Endothelial cell of umbilical vein (primary cell): ENCODE results near the gene R3HCC1L. TPM values are rescaled to one million over a fixed set of nuclear protein-coding genes. Genes with fewer than 3 reads are reported as not detected.

Experiments used
- BruUV-seq: library from RNA; stranded (reverse); fragments of 400-500 nt; replicated peaks from 2 replicates; lab custom pipeline; 2021; lab: Mats Ljungman, UMichigan
- CTCF ChIA-PET: fragments of 300-600, 350-600 bp; sonication (Branson Sonifier 250); formaldehyde crosslinking; loops from one replicate; lab custom pipeline; 2021; ENCODE audit warnings: antibody characterized with exemption, inconsistent platforms; lab: Charles Lee
- POLR2A ChIA-PET: fragments of 300-600, 350-600 bp; sonication (Branson Sonifier 250); formaldehyde crosslinking; loops from one replicate; lab custom pipeline; 2021; ENCODE audit warnings: antibody characterized with exemption, inconsistent platforms; lab: Charles Lee
- DNase-seq: peaks from one replicate; pipeline ENCODE4 v3.0.0-alpha.2; 2011; ENCODE audit warnings: low read depth, low spot score
- FAIRE-seq: peaks from 2 replicates; lab custom pipeline; 2011; peaks lifted over from hg19 to GRCh38; lab: Jason Lieb, UNC
- H2AFZ ChIP-seq: 2 replicates; pipeline ENCODE4 v1.6.0; 2012; ENCODE audit warnings: low read depth, low read length, control low read depth, inconsistent platforms
- H3K27ac ChIP-seq: 2 replicates; pipeline ENCODE4 v1.5.1; 2011; ENCODE audit warnings: low read depth, mild to moderate bottlenecking, control low read depth, low read length, moderate library complexity; ENCODE audit not compliant: insufficient read depth
- H3K27me3 ChIP-seq, 2 experiments: 2 replicates each; pipeline versions ENCODE4 v1.6.0 to v1.6.1; 2011; ENCODE audit warnings: low read length in 2 of 2, mixed read lengths in 1 of 2; ENCODE audit not compliant: control insufficient read depth in 2 of 2, insufficient read depth in 2 of 2
- H3K36me3 ChIP-seq, 2 experiments: 2 replicates in 1 of 2; 3 replicates in 1 of 2; pipeline ENCODE4 v1.5.1; 2011; ENCODE audit warnings: low read length in 2 of 2, mild to moderate bottlenecking in 1 of 2, moderate library complexity in 1 of 2; ENCODE audit not compliant: control insufficient read depth in 2 of 2, insufficient read depth in 2 of 2; ENCODE audit errors: extremely low read depth in 1 of 2
- H3K4me1 ChIP-seq: 3 replicates; pipeline ENCODE4 v1.5.1; 2011; ENCODE audit warnings: mild to moderate bottlenecking, low read length; ENCODE audit not compliant: control insufficient read depth, insufficient read depth; ENCODE audit errors: extremely low read depth
- H3K4me2 ChIP-seq: 2 replicates; pipeline ENCODE4 v1.6.1; 2011; ENCODE audit warnings: low read length, control low read depth, mixed read lengths; ENCODE audit not compliant: insufficient read depth
- H3K4me3 ChIP-seq, 3 experiments: fragments of 200-600 bp in 1 of 3; sonication (generic), shearing (Covaris generic) in 1 of 3; replicated peaks in 1 of 3; 2 replicates each; pipeline ENCODE4 v1.5.1; 2011 to 2016; ENCODE audit warnings: control low read depth in 3 of 3, low read length in 3 of 3, mild to moderate bottlenecking in 2 of 3, inconsistent platforms in 1 of 3, low read depth in 1 of 3, moderate library complexity in 1 of 3; ENCODE audit not compliant: insufficient read depth in 1 of 3
- H3K79me2 ChIP-seq: 2 replicates; pipeline ENCODE4 v1.6.0; 2012; ENCODE audit warnings: low read length, inconsistent platforms; ENCODE audit not compliant: control insufficient read depth, insufficient read depth
- H3K9ac ChIP-seq: replicated peaks from 2 replicates; pipeline ENCODE3; 2011; ENCODE audit warnings: low read length, control low read depth; ENCODE audit not compliant: insufficient read depth; ENCODE audit errors: extremely low read depth
- H3K9me1 ChIP-seq: replicated peaks from 3 replicates; pipeline ENCODE4 v1.6.0; 2011; ENCODE audit warnings: mild to moderate bottlenecking, low read length; ENCODE audit not compliant: control insufficient read depth, insufficient read depth; ENCODE audit errors: extremely low read depth
- H3K9me3 ChIP-seq: replicated peaks from 2 replicates; pipeline ENCODE4 v1.5.1; 2012; ENCODE audit warnings: low read length, inconsistent platforms; ENCODE audit not compliant: control insufficient read depth, insufficient read depth
- H4K20me1 ChIP-seq: replicated peaks from 2 replicates; pipeline ENCODE3; 2011; ENCODE audit warnings: mild to moderate bottlenecking, low read length; ENCODE audit not compliant: control insufficient read depth, insufficient read depth; ENCODE audit errors: extremely low read depth
- EZH2 ChIP-seq: IDR thresholded peaks from 2 replicates; pipeline ENCODE4 v1.6.1; 2012; ENCODE audit warnings: borderline replicate concordance, low read depth, mild to moderate bottlenecking, moderate library complexity, low read length, inconsistent platforms; ENCODE audit not compliant: severe bottlenecking
- FOS ChIP-seq: IDR thresholded peaks from 2 replicates; pipeline ENCODE4 v1.6.1; 2011; ENCODE audit warnings: mild to moderate bottlenecking, low read length, moderate library complexity, borderline replicate concordance; ENCODE audit not compliant: insufficient read depth
- GATA2 ChIP-seq: IDR thresholded peaks from 2 replicates; pipeline ENCODE4 v1.7.0; 2011; ENCODE audit warnings: low read depth, mild to moderate bottlenecking, moderate library complexity, mixed read lengths, low read length; ENCODE audit not compliant: insufficient read length, insufficient read depth
- JUN ChIP-seq: IDR thresholded peaks from 2 replicates; pipeline ENCODE4 v1.6.1; 2011; ENCODE audit warnings: borderline replicate concordance, low read depth; ENCODE audit not compliant: insufficient read length, insufficient read depth
- MYC ChIP-seq: IDR thresholded peaks from one replicate; pipeline ENCODE4 v1.6.1; 2011; ENCODE audit warnings: mild to moderate bottlenecking, low read depth, low read length
- POLR2A ChIP-seq: IDR thresholded peaks from 2 replicates; pipeline ENCODE4 v1.6.1; 2012; ENCODE audit warnings: low read depth, mild to moderate bottlenecking, control low read depth, low read length
- POLR2AphosphoS5 ChIP-seq: IDR thresholded peaks from 2 replicates; pipeline ENCODE4 v1.6.1; 2012; ENCODE audit warnings: low read depth, mild to moderate bottlenecking, control low read depth, low read length, moderate library complexity; ENCODE audit not compliant: insufficient read depth
- dilution Hi-C: fragments of 300-500 bp; cut with MboI; formaldehyde crosslinking; loops from one replicate; pipeline ENCODE4 v1.15.0; 2019; ENCODE audit warnings: low sequenced_read_pairs; ENCODE audit not compliant: extremely low pct_ligation_motif_present
- intact Hi-C: fragments of 100-400 bp; cut with micrococcal nuclease; formaldehyde crosslinking; loops from one replicate; pipeline ENCODE4 v1.10.0; 2022
- polyA plus RNA-seq, 4 experiments: library from polyadenylated mRNA; depleted of rRNA in 3 of 4; stranded (reverse) in 3 of 4; unstranded in 1 of 4; fragments of >200 nt; gene quantifications; 2 replicates each; pipeline versions ENCODE4 v1.2.1 to v1.2.3, GENCODE V29; 2011 to 2012; ENCODE audit warnings: missing spikeins in 1 of 4
- total RNA-seq: library from RNA; stranded (reverse); gene quantifications from 2 replicates; pipeline ENCODE4 v1.2.3, GENCODE V29; 2021
- TF ChIP-seq, protein P1 (sequence below), 2 donors: IDR thresholded peaks; 1 replicate in 1 of 2; 2 replicates in 1 of 2; pipeline ENCODE4 v1.5.1; 2011; ENCODE audit warnings: low read length in 2 of 2, mild to moderate bottlenecking in 2 of 2, moderate library complexity in 2 of 2, control low read depth in 1 of 2, inconsistent platforms in 1 of 2, low read depth in 1 of 2; ENCODE audit not compliant: insufficient read depth in 1 of 2; ENCODE audit errors: extremely low read depth in 1 of 2
- TF ChIP-seq, protein P2 (sequence below): IDR thresholded peaks from 2 replicates; pipeline ENCODE4 v1.6.1; 2011; ENCODE audit not compliant: insufficient read depth, insufficient read length

Gene R3HCC1L
- total and polyA plus RNA-seq, 2 donors (not counting 3 experiments of a cell fraction or from before 2014, with no cell fraction given): 6.3 to 12.4 TPM

DNA sequence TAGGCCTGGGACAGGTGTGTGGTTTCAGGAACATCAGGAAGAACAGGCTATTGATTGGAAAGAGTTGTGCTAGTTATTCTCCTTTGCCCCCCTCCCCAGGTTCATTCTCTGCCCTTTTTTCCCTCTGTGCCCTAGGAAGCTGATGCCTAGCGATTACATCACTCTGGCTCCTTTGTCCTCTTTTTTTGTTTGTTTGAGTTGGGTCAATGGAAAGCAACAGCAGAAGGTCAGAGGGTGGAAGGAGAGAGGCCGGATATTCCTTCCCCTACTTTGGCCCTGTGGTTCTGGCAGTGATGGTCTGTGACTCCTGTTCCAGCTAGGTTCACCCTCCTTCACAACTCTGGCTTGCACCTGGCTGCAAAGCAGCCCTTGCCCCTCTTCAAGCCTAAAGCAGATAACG lies 114.7 kb downstream of the R3HCC1L start:
- no peak overlapping the region for H3K27ac ChIP-seq
- no peaks in the 10 kb centered on the region for H3K4me1 ChIP-seq
- H3K9me3 ChIP-seq: no peaks in the 10 kb centered on the region
- no peaks in the 10 kb centered on the region for H4K20me1 ChIP-seq
- H3K36me3 ChIP-seq: peaks cover 2 to 4% of the 10 kb centered on the region in 2 experiments
- dilution Hi-C loops (no loop called here), intact Hi-C loops (no loop called here)
- no peaks in the 10 kb centered on the region for H3K9me1 ChIP-seq
- H3K4me3 ChIP-seq: no peak overlapping the region
- BruUV-seq: no TSS peak
- TF ChIP-seq, protein P1, sequence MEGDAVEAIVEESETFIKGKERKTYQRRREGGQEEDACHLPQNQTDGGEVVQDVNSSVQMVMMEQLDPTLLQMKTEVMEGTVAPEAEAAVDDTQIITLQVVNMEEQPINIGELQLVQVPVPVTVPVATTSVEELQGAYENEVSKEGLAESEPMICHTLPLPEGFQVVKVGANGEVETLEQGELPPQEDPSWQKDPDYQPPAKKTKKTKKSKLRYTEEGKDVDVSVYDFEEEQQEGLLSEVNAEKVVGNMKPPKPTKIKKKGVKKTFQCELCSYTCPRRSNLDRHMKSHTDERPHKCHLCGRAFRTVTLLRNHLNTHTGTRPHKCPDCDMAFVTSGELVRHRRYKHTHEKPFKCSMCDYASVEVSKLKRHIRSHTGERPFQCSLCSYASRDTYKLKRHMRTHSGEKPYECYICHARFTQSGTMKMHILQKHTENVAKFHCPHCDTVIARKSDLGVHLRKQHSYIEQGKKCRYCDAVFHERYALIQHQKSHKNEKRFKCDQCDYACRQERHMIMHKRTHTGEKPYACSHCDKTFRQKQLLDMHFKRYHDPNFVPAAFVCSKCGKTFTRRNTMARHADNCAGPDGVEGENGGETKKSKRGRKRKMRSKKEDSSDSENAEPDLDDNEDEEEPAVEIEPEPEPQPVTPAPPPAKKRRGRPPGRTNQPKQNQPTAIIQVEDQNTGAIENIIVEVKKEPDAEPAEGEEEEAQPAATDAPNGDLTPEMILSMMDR (IDR thresholded peaks at IDR 0.05; ENCODE audit: extremely low read depth in 1 of 2, insufficient read depth in 1 of 2, low read depth in 1 of 2, low read length in 2 of 2): no peak
- TF ChIP-seq FOS (no peak), MYC (no peak), EZH2 (no peak), POLR2A (no peak), GATA2 (no peak), JUN (no peak), POLR2AphosphoS5 (no peak)
- TF ChIP-seq, protein P2, sequence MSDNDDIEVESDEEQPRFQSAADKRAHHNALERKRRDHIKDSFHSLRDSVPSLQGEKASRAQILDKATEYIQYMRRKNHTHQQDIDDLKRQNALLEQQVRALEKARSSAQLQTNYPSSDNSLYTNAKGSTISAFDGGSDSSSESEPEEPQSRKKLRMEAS: no peak
- no peak overlapping the region for H2AFZ ChIP-seq
- no peaks in the 10 kb centered on the region for H3K27me3 ChIP-seq
- no peaks in the 10 kb centered on the region for H3K79me2 ChIP-seq
- ChIA-PET POLR2A (no interaction called here), CTCF (interaction anchor here (1.2 kb wide), 1 partner anchor 14 kb away, joined by 3 read pairs; no protein-coding TSS in a partner anchor)
- FAIRE-seq (no peak), DNase-seq (no peak)
- no peak overlapping the region for H3K4me2 ChIP-seq
- no peak overlapping the region for H3K9ac ChIP-seq
